Liver (tissue), 3 donors: Measurements from ENCODE around the gene XPNPEP1.

Source experiments
- FOXA2 ChIP-seq: IDR thresholded peaks from 2 replicates; pipeline ENCODE4 v1.6.1; 2016; ENCODE audit warnings: antibody characterized with exemption
- NR2F2 ChIP-seq: IDR thresholded peaks from 2 replicates; pipeline ENCODE4 v1.6.1; 2016; ENCODE audit warnings: antibody characterized with exemption
- TF ChIP-seq, protein P1 (sequence below): fragments of 150-350 bp; IDR thresholded peaks from 2 replicates; pipeline ENCODE4 v1.5.1; 2017; ENCODE audit warnings: improper control_type of control experiment, low read depth, low read length; ENCODE audit not compliant: missing input control
- donor health status: healthy.
- donor health status: healthy.

DNA sequence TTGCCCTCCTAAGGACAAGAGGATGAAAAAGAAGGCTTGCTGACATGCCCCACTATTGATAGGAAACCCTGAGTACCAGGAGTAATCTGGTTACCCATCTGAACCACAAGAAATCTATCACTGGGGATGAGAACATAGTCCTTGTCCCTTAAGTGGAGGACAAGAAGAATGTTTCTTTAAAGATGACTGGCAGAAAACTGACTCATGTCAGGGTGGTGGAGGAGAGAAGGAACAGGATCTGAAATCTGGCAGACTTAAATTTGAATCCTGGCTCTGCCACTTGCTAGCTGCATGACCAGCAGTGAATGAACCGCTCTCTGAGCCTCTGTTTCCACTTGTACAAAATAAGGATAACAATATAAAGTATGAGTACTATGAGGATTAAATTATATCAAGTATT lies 38.9 kb upstream of the XPNPEP1 start:
- TF ChIP-seq, protein P1, sequence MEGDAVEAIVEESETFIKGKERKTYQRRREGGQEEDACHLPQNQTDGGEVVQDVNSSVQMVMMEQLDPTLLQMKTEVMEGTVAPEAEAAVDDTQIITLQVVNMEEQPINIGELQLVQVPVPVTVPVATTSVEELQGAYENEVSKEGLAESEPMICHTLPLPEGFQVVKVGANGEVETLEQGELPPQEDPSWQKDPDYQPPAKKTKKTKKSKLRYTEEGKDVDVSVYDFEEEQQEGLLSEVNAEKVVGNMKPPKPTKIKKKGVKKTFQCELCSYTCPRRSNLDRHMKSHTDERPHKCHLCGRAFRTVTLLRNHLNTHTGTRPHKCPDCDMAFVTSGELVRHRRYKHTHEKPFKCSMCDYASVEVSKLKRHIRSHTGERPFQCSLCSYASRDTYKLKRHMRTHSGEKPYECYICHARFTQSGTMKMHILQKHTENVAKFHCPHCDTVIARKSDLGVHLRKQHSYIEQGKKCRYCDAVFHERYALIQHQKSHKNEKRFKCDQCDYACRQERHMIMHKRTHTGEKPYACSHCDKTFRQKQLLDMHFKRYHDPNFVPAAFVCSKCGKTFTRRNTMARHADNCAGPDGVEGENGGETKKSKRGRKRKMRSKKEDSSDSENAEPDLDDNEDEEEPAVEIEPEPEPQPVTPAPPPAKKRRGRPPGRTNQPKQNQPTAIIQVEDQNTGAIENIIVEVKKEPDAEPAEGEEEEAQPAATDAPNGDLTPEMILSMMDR: no peak
- TF ChIP-seq NR2F2 (no peak), FOXA2 (no peak)
